ENCODE data around the gene KIAA1614.

Gene KIAA1614

DNA sequence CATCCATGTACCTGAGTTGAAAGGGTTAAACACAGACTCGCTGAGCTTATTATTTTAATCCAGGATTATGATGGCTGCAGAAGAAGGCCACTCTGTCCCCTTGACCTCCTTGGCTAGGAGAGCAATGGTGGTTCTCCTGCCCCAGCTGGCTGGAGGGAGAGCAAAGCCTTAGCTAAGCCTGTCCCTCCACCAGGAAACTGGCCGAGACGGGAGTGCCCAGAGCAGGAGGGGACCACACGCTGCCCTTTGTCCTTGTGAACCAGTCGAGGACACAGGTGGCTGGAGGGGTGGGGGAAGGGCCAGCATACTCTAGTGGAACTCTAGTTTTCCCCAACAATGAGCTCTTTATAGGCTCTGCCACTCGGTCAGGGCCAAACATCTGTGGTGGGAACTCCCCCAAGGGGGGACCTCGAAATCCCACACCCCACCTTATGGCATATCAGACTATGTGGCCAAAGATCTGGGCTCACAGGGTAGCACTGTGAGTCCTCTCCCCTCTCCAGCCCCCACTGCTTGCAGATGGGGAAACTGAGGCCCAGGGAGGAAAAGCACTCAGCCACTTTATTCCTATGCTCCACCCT lies 12.9 kb downstream of the KIAA1614 start:
- DNase-seq = no peak

DNA sequence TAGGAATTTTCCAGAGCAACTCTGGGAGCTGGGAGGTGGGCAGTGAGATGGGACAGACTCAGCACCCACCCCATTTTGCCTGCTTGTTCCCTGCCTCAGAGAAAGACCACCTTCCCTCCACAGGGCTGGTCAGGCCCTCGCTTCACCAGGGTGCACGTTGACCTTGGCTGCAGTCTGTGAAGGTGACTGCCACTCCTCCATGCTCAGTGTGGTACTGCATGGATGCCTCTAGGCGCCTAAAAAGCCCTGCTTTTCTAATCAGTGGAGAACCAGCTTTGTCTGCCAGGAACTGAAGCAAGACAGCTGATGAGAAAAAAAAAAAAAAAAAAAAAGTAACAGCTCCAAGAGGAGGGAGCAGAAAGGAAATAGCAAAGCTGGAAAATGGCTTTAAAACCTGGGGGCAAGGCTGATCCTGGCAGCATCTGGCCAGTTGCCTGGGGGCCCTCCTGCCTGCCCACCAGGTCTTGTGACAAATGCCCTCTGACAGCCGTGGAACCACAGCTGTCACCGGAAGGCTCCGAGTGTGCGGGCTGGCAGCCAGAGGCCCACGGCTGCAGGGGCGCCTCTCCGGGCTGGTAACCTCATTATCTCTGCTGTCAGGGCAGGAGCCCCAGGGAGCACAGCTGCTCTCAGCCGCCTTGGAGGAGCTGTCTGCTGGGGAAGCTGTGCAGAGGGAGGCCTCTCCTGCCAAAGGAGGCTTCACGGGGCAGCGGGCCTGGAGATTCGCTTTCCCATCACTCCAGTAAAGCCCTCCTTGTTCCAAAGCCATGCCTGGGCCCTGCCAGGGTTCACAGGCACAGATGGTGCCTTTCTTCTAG lies 13.7 kb downstream of the KIAA1614 start:
- peak; percentile 77 for DNase-seq

DNA sequence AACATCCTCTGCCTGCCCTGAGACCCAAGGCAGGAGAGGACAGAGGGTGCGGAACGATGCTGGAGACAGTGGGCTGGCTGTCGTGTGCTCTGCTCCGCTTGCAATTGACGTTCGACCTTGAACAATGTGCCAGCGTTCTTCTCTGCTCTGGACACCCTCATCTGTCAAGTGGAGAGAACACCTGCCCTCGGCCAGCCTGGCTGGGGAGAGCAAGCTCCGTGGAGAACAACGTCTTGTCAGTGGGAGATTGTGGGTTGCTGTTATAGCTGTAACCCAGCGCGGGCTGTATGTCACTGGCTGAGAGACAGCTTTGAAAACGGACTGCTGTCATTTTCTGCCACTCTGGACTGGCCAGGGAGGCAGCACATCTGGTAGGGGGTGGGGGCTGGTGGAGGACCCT lies 14.7 kb downstream of the KIAA1614 start:
- no peak for DNase-seq

DNA sequence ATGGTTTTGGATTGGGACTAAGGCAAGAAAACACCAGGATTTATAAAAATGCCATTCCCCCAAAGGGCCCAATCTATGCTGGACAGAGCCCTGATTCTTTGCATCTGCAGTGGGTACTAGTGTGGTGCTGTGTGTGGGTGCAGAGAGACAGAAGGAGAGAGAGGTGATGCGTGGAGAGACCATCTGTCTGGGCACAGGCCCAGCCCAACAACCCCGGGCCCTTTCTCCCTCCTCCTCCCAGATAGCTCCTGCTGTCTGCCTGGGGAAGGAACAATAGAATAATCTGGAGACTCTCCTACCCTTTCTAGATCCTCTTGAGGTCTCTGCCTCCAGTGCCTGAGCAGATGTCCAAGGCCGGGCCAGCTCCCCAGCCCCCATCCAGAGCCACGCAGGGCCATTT lies 15.1 kb downstream of the KIAA1614 start:
- no peak for DNase-seq

DNA sequence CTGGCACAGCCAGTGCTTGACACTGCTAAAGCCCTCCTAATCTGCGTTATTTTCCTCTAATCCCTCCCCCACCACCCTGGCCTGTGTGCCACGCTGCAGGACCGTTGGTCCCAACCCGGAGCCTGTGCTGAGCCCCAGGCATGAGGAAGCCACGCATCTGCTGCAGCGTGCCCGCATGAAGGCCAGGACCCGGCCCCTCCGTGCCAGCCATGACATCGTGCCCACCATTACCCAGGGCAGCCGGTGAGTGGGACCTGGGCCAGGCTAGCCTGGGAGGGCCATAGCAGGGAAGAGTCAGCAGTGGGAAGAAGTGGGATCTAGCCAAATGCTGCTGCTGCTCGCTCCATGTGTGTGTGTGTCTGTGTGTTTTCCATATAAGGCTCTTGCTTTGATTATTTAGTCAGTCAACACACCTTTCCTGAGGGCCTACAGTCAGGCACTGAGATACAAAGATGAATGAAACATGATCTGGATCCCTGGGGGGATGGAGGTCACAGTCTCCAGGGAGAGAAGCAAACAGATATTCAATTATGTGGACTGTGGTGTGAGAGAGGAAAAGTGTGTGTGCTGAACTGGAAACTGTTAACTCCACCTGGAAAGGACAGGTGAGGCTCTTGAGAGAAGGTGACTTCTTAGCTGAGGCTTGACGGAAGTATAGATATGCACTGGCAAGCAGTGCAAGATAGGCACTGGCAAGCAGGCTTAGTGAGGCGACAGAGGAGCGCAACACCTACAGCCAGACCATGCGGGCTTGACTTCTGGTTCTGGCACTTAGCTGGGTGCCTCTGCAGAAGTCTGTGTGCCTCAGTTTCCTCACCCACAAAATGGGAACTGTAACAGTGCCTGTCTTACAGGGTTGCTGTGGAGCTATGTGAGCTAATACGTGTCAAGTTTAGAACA lies 15.9 kb downstream of the KIAA1614 start:
- DNase-seq = no peak

DNA sequence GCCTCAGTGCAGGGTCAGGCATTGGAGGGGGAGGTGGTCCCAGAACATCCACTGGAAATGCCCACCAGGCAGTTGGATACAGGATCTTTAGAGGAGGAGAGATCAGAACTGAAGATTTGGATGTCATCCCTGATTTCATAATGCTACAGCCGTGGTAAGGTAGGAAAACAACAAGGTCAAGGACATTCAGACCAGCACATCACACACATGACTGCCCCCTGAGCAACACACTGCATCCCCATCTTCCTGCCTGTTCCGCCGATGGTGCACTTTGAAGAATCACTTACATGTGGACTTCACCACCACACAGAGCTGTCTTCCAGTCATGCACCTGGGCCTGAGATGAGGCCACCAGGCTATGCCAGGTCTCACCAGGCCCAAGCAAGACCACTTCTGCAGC lies 16.7 kb downstream of the KIAA1614 start:
- DNase-seq = no peak

DNA sequence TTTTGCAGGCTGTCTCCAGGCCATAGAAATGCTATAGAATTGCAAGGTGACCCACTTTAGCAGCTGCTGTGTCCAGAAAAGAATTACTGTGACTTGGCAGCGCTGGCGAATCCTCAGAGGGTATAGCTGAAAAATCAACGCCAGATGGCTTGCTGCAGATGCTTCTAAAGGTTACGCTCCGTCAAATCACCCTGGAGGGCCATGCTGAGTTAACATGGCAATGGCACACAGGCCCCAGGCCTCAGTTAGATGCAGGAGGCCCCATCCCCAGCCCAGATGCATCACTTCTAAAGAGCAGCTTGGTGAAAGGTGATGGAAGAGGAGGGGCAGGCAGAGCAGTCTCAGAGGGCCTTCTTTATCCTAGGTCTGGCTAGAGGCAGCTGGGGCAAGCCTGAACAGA lies 18.0 kb downstream of the KIAA1614 start:
- no peak for DNase-seq

DNA sequence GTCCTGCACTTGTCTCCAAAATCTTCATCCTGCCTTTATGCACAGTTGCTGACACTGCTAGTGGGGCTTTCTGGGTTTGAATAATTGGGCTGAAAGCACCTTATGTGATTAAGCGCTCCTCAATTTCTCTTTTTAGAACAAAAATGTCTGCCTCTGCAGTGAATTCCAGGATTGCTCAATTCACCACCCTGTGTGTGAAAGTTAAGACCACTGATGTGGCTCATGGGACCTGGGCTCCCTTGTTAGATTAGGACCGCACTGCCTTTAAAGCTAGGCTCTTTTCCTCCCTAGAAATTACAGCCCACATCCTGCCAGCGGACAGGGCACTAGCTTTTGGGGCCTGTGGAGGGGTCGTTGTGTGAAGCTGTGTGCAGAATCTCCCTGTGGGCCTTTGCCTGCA lies 18.8 kb downstream of the KIAA1614 start:
- DNase-seq = no peak

DNA sequence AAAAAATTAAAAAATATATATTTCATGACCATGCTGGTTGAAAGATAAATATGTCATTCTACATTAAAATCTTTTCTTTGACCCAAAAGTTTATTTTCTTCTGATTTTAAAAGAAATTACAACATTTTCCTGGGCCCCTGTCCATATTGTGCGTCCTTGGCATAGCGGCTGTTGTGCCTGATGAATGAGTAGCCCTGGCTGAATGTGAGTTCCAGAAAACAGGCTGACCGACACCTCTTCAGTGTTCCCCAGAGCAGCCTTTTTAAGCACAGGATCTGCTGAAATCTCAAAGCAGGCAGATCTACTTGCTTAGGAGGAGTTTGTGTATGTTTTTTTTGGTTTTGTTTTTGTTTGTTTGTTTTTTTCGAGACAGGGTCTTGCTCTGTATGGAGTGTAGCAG lies 19.7 kb downstream of the KIAA1614 start:
- no peak for DNase-seq

DNA sequence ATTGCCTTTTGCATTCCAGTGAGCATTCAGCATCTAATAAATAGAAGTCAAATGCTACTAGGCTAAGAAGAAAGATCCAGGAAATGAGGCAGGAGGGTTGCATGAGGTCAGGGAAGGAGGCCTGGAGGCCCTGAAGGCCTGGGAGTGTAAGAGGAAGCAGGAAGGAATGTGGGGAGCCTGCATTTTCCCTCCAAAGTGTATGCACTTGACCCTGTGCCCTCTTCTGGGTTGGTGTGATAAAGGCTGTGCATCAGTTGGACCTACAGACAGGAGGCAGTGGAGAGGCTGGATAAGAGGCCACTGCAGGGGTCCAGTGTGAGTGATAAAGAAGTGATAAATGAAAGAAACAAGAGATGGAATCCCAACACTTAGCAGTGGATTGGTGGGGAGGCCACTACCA lies 20.4 kb downstream of the KIAA1614 start:
- no peak for DNase-seq

DNA sequence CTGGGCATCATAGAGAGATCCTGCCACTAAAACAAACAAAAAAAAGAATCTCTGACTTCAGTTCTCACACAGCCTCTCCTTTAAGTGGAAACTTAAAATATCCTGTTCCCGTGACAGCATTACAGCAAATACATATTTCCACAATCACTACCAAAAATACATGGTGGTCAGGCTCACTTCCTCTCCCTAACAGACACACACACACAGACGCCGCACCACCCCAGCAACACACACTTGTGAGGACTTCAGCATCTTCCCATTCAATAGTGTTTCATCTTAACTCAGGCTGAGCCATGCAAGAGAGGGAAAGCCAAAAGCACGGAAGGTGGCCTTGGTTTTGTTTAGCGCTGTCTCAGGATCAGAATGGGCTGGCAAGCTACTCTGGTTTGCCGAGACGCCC lies 21.9 kb downstream of the KIAA1614 start:
- peak; percentile 76 for DNase-seq

DNA sequence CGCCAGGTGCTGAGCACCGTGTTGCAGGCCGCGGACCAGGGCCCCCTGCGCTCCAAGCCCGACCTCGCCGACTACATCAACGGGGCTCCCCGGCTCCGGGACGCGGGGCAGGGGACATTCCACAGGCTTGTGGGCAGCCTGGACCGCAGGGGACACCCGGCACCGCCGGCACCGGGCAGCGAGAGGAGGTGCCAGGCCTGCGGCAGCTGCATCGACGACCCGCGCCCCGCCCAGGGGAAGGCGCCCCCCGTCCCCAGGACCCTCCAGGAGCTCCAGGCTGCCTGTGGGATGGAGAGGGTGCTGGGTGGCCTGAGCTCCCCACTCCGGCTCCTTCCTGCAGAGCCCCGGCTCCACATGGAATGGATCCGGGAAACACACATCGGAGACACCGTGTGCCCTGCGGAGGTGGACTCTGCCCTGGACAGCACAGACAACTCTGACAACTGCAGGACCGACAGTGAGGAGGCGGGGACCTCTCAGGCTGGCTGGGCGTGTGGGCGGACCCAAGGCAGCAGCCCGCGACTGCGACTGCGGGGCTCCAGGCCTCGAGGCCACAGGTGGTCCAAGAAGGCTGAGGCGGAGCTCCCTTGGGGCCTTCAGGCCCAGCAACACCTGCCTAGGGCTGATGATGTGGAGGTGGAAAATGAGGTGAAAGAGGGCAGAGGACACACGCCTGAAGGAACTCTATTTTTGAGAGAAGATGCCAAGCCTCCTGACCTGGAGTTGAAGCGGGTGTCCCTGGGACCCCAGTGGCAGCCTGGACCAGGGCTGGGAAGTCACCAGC lies 22.8 kb downstream of the KIAA1614 start:
- DNase-seq = no peak

DNA sequence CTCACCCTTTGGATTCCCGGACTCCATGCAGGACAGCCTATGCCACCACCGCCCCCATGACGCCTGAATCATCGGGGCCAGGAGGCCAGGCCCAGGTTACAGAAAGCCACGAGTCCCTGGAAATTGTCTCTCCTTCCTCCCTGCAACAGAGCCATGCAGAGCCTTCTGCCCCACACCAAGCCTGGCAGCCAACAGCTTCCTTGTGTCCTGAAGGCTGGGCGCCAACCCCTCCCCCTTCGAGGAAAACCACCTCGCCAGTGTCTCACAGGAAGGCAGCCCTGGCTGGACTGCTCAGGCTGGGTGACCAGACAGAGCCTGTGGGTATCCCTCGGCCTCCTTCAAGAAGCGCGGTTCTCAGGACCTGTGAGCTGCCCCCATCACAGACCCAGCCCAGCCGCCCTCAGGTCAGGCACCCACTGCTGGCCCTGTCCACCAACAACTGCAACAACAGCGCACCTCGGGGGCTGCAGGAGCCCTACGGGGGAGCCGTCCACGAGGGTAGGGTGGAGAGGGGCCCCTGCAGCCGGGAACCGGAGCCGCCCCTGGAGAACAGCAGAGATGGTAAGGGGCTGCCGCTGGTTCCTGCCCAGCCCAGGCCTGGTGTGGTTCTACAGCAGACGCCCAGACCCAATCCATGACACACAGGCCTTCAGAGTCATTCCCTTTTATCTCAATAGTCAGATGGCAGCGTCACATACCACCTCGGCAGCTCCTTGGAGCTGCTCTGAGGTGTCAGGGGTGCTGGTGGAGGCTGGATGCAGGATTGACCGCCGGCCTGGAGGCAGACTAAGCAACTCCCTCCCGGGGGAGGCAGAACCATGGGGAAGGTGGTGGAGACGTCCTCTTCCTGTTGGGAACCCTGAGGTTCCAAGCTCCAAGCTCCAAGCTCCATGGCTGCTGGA lies 23.7 kb downstream of the KIAA1614 start:
- no peak for DNase-seq

DNA sequence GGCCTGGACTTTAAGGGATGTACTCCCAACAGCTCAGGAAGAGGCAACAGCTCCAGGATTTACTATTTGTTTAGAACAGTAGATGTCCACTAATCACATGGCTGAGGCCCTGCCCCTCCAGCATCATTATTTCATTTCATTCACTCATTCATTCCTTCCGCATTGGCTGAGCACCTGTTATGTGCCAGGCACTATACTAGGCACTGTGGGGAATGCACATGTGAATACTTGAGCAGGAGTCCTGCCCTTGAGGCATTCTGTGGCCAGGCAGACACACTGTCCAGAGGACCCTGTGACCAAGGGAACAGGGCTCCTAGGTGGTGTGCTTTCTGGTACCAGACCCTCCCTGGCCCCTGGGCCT lies 24.3 kb downstream of the KIAA1614 start:
- no peak for DNase-seq

DNA sequence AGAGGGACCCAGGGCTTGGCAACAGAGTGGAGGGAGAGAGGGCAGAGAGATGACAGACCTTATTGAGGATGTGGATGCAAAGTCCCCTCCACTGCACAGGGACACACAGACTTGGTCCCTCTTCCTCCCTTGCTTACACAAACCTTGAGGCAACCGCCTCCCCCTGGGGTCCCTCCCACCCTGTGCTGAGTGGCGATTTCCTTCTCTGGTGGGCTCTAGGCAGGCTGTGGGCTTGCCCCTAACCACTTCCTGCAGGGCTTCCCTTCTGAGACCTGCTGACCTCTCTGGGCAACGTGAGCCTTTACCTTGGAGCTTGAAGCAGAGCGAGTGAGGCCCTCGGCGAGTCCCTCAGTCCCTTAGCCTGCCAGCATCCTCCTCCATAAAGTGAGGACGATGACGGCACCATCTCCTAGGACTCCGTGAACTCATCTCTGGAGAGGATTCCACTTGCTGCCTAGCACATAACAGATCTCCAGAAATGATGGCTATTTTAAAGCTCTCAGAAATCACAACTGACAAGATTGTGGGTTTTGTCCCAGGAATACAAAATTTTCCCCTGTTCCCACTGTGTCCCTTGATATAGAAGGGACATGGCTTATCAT lies 25.0 kb downstream of the KIAA1614 start:
- peak; percentile 21 for DNase-seq

DNA sequence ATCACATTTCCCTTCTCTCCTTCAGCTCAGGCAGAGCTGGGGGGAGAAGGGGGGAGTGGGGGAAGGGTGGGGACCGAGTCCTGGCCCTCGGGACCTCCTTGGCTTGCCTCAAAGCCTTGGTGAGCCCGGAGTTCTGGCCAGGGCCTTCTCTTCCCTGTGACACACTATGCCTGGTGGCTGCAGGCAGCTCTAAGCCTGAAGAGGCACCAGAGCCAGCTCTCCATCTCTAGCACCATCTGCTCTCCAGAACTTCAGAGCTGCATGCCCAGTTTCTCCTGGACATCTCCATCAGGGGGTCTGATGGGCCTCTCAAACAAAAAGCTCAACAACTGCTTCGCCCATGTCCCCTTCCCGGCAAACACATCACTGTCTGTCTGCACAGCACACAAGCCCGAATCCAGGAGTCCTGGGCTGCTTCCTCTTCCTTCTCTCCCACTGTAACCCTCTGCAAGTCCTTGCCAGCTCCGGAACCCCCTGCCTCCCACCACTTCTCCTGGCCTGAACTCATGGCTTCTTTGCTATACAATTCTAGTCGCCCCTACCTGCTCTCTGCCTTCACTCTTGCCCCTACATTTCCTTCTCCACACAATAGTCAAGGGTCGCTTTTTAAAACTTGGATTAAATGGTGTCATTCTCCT lies 26.5 kb downstream of the KIAA1614 start:
- DNase-seq = no peak

DNA sequence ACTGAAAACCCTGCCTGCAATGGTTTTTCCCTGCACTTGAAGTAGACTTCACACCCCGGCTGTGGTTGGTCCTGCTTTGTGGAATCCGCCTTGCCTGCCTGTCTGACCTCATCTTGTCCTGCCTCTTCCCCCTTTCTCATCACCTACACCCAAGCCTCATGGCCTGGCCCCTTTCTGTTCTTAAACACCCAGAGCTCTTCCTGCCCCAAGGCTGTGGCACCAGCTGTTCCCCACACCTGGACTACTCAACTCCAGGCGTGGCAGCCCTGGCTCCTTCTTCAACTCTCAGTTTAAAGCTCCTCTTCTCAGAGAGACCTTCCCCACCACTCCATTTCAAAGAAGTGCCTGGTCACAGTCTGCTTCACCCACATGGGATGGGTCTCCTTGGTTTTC lies 27.0 kb downstream of the KIAA1614 start:
- DNase-seq = no peak

DNA sequence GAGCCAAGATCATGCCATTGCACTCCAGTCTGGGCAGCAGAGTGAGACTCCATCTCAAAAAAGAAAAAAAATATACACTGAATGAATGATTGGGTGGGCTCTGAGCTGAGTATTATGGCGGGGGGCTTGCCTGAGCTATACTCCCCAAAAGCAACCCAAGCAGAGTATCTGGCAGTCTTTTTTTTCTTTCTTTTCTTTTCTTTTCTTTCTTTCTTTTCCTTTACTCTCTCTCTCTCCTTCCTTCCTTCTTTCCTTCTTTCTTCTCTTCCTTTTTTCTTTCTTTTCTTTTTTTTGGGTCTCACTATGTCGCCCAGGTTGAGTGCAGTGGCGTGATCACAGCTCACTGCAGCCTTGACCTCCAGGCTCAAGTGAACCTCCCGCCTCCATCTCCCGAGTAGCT lies 27.7 kb downstream of the KIAA1614 start:
- DNase-seq = no peak

DNA sequence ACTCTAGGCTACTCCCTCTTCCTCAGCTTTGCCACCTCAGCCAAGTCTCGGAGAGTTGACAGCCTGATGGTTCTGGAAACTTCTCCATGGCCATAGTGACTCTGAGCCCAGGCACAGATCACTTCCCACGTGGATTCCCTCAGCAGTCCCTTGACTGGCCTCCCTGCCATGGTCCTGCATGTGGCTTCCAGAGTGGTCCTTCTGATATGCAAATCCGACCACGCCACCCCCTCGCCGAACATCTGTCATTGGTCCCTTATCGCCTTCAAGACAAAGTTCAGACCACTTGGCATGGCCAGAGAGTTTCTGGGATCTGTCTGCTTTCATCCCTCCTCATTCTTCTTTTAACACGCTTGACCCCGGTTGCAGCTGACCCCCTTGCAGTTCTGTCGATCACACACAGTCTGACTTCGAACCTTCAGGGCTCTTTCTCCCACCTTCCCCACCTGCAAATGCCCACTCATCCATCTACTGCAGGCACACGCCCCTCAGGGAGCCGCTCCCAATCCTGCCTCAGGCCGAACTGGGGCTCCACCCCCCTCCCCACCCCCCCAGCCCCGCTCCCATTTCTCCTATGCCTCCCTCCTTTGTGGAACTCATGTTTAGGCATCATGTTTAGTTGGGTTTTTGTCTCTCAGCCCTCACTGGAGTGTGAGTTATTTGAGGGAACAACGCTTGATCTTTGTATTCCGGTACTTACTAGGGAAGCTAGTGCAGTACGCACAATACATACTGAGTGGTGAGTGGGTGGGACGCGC lies 29.0 kb downstream of the KIAA1614 start:
- DNase-seq = no peak

DNA sequence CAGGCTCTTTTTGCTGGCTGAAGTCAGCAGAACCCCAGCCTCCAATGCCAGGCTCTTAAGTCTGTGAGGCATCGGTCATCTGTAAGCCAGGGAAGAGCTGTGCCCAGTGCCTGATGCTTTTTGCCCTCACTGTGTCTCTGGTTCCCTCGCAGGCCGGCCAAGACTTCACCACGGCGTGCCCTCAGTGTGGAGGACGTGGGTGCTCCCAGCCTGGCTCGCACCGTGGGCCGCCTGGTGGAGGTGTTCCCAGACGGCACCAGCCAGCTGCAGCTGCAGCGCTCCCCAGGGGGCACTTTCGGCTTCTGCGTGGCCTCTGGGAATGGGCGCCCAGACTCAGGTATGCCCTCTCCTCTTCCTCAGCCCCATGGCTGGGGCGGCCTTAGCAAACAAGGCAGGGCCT lies 32.5 kb downstream of the KIAA1614 start:
- no peak for DNase-seq
